ENCODE measurements around the gene TMEM259.

DNA sequence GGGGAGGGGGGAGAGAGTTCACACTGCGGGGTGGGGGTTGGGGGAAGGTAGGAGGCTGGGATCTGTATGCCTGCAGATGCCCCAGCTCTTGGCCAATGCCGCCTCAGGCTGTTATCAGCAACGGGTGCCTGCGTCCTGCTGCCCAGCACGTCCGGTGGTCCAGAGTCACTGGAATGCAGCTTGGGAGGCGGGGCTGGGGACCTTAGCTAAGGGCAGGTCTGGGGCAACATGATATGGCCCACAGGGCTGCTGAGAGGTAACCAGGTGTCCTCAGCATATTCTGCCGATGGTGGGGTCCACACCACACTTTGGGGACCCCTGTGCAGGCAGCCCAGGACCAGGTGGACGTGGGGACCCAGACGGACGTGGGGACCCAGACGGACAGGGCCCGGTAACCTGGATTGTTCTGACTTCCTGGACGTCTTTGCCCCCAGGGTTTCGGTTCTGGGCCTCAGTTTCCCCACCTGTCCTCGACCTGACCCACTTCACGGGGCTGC is 45.4 kb upstream of the TMEM259 start:
- TF ChIP-seq, protein P1, sequence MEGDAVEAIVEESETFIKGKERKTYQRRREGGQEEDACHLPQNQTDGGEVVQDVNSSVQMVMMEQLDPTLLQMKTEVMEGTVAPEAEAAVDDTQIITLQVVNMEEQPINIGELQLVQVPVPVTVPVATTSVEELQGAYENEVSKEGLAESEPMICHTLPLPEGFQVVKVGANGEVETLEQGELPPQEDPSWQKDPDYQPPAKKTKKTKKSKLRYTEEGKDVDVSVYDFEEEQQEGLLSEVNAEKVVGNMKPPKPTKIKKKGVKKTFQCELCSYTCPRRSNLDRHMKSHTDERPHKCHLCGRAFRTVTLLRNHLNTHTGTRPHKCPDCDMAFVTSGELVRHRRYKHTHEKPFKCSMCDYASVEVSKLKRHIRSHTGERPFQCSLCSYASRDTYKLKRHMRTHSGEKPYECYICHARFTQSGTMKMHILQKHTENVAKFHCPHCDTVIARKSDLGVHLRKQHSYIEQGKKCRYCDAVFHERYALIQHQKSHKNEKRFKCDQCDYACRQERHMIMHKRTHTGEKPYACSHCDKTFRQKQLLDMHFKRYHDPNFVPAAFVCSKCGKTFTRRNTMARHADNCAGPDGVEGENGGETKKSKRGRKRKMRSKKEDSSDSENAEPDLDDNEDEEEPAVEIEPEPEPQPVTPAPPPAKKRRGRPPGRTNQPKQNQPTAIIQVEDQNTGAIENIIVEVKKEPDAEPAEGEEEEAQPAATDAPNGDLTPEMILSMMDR (IDR thresholded peaks at IDR 0.05) = no peak
- no peak for TF ChIP-seq EZH2 (IDR thresholded peaks at IDR 0.05; ENCODE audit: borderline replicate concordance, insufficient read depth, low read depth, low read length, poor library complexity, severe bottlenecking)
